ENCODE measurements around the gene GREB1. TPM values are rescaled to one million over a fixed set of nuclear protein-coding genes. Genes with fewer than 3 reads are reported as not detected.

The GREB1 gene
- total RNA-seq, 1 donor from 2014 or later: 0.23 TPM

GRCh38 chr2:11500702-11501303 is 33.0 kb upstream of the GREB1 start:
- H3K9me3 Mint-ChIP-seq: no peaks in the 10 kb centered on the region
- intact Hi-C loops (cut with micrococcal nuclease): no loop called here
- peaks cover 5% of the 10 kb centered on the region for H3K4me1 Mint-ChIP-seq (ENCODE audit: low read depth)
- no peak overlapping the region for H3K4me3 Mint-ChIP-seq (ENCODE audit: low read depth)
- H3K27ac Mint-ChIP-seq: no peak overlapping the region
- H3K27me3 Mint-ChIP-seq (ENCODE audit: low read depth): peaks cover 5% of the 10 kb centered on the region
- DNase-seq (ENCODE audit: low spot score): no peak
- H3K36me3 Mint-ChIP-seq (ENCODE audit: low read depth): no peaks in the 10 kb centered on the region

DNA sequence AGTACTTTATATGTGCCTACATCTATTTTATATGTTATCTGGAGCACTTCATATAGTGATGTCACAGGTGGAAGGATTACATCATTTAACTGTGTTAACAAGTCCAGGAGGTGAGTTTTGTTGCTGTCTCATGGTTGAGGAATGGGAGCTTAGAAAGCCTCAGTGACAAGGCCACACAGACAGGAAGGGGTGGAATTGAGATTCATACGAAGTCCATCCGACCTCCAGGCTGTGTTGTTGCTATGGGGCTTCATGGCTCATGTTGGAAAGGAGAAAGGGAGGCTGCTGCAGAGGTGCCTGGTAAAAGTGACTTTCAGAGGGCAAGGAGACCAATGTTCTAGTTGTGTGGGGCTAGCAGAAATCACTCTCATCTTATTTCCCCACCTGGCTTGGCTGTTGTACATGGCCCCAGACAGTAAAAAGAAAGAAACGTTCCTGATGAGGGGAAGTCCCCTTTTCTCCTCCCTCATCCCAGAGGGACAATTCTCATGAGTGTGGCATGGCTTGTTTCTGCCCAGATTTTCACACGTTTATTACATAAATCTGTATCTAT is 31.0 kb upstream of the GREB1 start:
- no peak overlapping the region for H3K4me3 Mint-ChIP-seq (ENCODE audit: low read depth)
- no peak overlapping the region for H3K27ac Mint-ChIP-seq
- H3K4me1 Mint-ChIP-seq (ENCODE audit: low read depth): peaks cover 5% of the 10 kb centered on the region
- no peak for DNase-seq (ENCODE audit: low spot score)
- no peaks in the 10 kb centered on the region for H3K36me3 Mint-ChIP-seq (ENCODE audit: low read depth)
- H3K27me3 Mint-ChIP-seq (ENCODE audit: low read depth): peaks cover 4% of the 10 kb centered on the region
- H3K9me3 Mint-ChIP-seq: no peaks in the 10 kb centered on the region
- intact Hi-C loops (cut with micrococcal nuclease): no loop called here

- no peak overlapping the region for H3K4me3 Mint-ChIP-seq (ENCODE audit: low read depth)
- H3K27ac Mint-ChIP-seq: no peak overlapping the region
- peaks cover 4% of the 10 kb centered on the region for H3K27me3 Mint-ChIP-seq (ENCODE audit: low read depth)
- intact Hi-C loops (cut with micrococcal nuclease): no loop called here
- no peaks in the 10 kb centered on the region for H3K9me3 Mint-ChIP-seq
- H3K4me1 Mint-ChIP-seq (ENCODE audit: low read depth): peaks cover 5% of the 10 kb centered on the region
- H3K36me3 Mint-ChIP-seq (ENCODE audit: low read depth): no peaks in the 10 kb centered on the region
- DNase-seq (ENCODE audit: low spot score): no peak
Measured at GRCh38 chr2:11503354-11503927, 30.4 kb upstream of the GREB1 start.

DNA sequence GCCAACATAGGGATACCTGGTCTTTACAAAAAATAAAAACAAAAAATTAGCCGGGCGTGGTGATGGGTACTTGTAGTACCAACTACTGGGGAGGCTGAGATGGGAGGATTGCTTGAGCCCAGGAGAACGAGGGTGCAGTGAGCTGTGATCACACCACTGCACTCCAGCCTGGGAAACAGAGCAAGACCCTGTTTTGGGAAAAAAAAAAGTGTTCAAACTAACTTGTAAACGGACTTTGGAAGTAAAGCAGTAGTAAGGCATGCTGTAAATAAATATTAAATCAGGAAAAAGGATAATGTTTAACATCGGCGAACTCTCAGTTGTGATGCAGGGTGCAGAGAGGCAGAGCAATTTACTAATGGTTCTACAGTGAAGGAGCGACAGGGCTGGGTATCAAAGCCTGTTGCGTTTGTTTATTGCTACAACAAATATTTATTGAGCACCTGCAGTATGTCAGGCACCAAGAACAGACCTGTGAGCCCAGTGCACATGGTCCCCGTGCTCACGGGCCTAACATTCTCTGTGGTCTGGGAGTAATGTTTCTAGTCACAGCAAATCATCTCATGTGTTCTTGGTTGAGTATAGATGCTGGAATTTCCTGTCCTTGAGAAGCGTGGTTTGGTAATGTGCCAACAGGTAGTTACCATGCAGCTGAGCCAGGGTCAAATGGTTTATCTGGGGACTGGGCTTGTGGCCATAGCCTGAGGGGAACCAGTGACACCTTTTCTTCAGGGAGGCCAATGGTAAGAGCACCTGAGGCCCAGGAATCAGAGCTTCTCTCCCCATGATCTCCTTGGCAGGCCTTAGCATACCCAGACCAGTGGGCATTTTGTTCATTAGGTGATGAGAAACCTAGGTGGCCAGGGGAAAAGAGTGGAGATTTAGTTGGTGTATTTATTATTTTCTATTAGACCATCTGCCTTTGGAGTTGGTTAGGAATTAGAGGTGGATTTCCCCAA is 27.9 kb upstream of the GREB1 start:
- DNase-seq (ENCODE audit: low spot score): no peak
- H3K36me3 Mint-ChIP-seq (ENCODE audit: low read depth): no peaks in the 10 kb centered on the region
- intact Hi-C loops (cut with micrococcal nuclease): no loop called here
- no peak overlapping the region for H3K27ac Mint-ChIP-seq
- H3K4me3 Mint-ChIP-seq (ENCODE audit: low read depth): no peak overlapping the region
- no peaks in the 10 kb centered on the region for H3K9me3 Mint-ChIP-seq
- no peaks in the 10 kb centered on the region for H3K4me1 Mint-ChIP-seq (ENCODE audit: low read depth)
- H3K27me3 Mint-ChIP-seq (ENCODE audit: low read depth): no peaks in the 10 kb centered on the region

DNA sequence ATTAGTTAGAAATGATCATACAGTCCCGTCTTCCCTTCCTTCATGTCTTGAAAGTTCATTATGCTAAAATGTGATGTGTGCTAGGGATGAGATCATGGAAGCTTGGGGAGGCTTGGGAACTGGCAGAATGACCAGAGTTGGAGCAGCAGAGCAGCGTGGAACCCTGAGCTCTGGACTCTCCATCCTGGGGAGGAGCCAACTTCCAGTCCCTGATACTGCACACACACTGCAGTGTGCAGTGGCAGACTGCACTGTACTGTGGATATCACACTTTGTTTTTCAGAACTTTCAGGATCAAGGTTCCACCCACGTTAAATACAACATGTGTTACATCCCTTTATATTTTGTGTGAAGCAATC is 27.3 kb upstream of the GREB1 start:
- no peak overlapping the region for H3K4me3 Mint-ChIP-seq (ENCODE audit: low read depth)

GRCh38 chr2:11507517-11507916 is 26.3 kb upstream of the GREB1 start:
- Mint-ChIP-seq H3K36me3 (ENCODE audit: low read depth) (no peaks in the 10 kb centered on the region), H3K9me3 (no peaks in the 10 kb centered on the region)
- intact Hi-C loops (cut with micrococcal nuclease): no loop called here

More for the DNA sequence above, 27.3 kb upstream of the GREB1 start:
- no peaks in the 10 kb centered on the region for H3K4me1 Mint-ChIP-seq (ENCODE audit: low read depth)
- intact Hi-C loops (cut with micrococcal nuclease): no loop called here
- H3K36me3 Mint-ChIP-seq (ENCODE audit: low read depth): no peaks in the 10 kb centered on the region
- no peaks in the 10 kb centered on the region for H3K9me3 Mint-ChIP-seq
- no peak overlapping the region for H3K27ac Mint-ChIP-seq
- H3K27me3 Mint-ChIP-seq (ENCODE audit: low read depth): no peaks in the 10 kb centered on the region
- DNase-seq (ENCODE audit: low spot score): no peak

DNA sequence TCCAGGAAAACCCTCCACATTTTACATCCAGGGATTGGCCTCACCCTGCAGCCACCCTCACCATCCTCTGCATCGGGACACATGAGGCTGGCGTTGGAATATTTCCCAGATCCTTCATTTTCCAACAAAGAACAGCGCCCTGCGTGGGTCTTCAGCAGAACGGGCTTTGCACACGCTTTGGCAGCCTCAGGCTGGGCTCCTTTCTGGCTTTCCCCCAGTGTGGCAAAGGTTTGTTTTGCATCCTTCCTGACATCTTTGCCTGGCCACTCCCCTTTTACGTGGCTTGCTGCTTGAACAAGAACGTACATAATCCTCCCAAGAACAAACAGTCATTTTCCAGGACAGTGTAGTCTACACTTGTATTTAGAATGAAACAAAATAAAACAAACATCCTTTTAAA is 25.6 kb upstream of the GREB1 start:
- DNase-seq (ENCODE audit: low spot score): no peak
- no peaks in the 10 kb centered on the region for H3K4me1 Mint-ChIP-seq (ENCODE audit: low read depth)
- H3K27me3 Mint-ChIP-seq (ENCODE audit: low read depth): no peaks in the 10 kb centered on the region
- H3K4me3 Mint-ChIP-seq (ENCODE audit: low read depth): no peak overlapping the region
- H3K27ac Mint-ChIP-seq: no peak overlapping the region
- H3K36me3 Mint-ChIP-seq (ENCODE audit: low read depth): no peaks in the 10 kb centered on the region
- no peaks in the 10 kb centered on the region for H3K9me3 Mint-ChIP-seq
- intact Hi-C loops (cut with micrococcal nuclease): no loop called here

More at GRCh38 chr2:11507517-11507916, 26.3 kb upstream of the GREB1 start:
- Mint-ChIP-seq H3K27me3 (ENCODE audit: low read depth) (no peaks in the 10 kb centered on the region), H3K4me1 (ENCODE audit: low read depth) (no peaks in the 10 kb centered on the region), H3K27ac (no peak overlapping the region), H3K4me3 (ENCODE audit: low read depth) (no peak overlapping the region)
- DNase-seq (ENCODE audit: low spot score): no peak

DNA sequence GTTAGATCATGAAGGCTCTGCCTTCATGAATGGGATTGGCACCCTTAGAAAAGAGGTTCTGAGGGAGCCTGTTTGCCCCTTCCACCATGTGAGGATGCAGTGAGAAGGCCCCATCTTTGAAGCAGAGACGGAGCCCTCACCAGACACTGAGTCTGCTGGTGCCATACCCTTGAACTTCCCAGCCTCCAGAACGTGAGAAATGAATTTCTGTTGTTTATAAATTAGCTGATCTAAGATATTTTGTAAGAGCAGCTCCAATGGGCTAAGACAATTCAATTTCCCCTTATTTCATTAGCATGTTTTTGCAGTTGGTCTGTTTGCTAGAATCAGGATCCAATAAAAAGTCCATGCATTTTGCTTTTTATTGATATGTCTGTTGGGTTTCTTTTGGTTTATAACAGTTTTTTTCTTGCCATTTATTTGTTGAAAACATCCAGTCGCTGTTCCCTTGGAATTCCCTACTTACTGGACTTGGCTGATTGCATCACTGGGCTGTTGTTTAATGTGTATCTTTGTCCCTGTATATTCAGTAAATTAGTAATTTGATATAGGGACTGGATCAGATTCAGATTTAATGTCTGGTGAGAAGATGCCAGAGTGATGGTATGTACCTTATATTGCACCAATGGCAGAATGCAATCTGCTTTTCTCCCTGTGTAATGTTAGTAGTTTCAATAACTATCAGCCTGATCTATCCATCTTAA is 24.0 kb upstream of the GREB1 start:
- Mint-ChIP-seq H3K27ac (no peak overlapping the region), H3K9me3 (no peaks in the 10 kb centered on the region), H3K4me3 (ENCODE audit: low read depth) (no peak overlapping the region), H3K36me3 (ENCODE audit: low read depth) (no peaks in the 10 kb centered on the region), H3K27me3 (ENCODE audit: low read depth) (peaks cover 3% of the 10 kb centered on the region), H3K4me1 (ENCODE audit: low read depth) (no peaks in the 10 kb centered on the region)
- intact Hi-C loops (cut with micrococcal nuclease): no loop called here
- no peak for DNase-seq (ENCODE audit: low spot score)

DNA sequence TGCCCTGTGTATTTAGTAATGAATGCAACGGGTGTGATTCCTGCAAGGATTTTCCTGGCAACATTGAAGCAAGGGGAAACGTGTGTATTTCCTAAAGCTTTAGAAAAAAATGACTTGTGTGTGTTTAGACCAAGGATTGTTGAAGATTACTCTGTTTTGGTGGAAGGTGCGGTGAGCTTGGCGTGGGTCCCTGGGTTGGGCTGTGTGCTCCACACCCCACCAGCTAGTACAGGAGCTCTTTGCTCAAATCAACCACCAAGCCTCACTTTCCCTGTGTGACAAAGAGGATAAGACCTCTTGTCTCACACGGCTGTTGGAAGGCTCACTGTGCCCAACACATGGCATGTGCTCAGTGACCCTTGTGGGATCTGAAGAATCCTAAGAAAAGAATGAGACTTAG is 21.4 kb upstream of the GREB1 start:
- Mint-ChIP-seq H3K4me1 (ENCODE audit: low read depth) (no peaks in the 10 kb centered on the region), H3K36me3 (ENCODE audit: low read depth) (no peaks in the 10 kb centered on the region), H3K27ac (no peak overlapping the region), H3K27me3 (ENCODE audit: low read depth) (peaks cover 3% of the 10 kb centered on the region), H3K4me3 (ENCODE audit: low read depth) (no peak overlapping the region), H3K9me3 (no peaks in the 10 kb centered on the region)
- intact Hi-C loops (cut with micrococcal nuclease): no loop called here
- DNase-seq (ENCODE audit: low spot score): no peak

DNA sequence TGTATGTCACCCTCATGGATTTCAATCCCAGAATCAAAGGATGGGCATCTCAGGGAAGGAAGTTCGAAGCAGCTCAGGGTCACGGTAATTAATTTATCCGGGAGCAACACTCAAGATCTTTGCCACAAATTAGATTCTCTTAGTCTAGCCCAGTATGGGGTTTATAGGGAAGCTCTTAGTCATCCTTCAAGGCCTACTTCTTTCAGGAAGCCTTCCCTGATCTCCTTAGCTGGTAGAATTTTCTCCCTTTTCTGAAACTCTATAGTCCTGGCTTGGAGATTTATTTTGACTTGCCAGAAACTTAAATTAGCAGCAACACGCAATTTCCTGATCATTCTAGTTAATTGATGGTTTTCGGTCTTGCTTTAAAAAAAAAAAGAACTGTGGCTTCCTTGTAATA is 20.5 kb upstream of the GREB1 start:
- no peak overlapping the region for H3K4me3 Mint-ChIP-seq (ENCODE audit: low read depth)
- DNase-seq (ENCODE audit: low spot score): no peak
- H3K4me1 Mint-ChIP-seq (ENCODE audit: low read depth): no peaks in the 10 kb centered on the region
- intact Hi-C loops (cut with micrococcal nuclease): no loop called here
- no peaks in the 10 kb centered on the region for H3K36me3 Mint-ChIP-seq (ENCODE audit: low read depth)
- H3K9me3 Mint-ChIP-seq: no peaks in the 10 kb centered on the region
- no peak overlapping the region for H3K27ac Mint-ChIP-seq
- peaks cover 3% of the 10 kb centered on the region for H3K27me3 Mint-ChIP-seq (ENCODE audit: low read depth)

DNA sequence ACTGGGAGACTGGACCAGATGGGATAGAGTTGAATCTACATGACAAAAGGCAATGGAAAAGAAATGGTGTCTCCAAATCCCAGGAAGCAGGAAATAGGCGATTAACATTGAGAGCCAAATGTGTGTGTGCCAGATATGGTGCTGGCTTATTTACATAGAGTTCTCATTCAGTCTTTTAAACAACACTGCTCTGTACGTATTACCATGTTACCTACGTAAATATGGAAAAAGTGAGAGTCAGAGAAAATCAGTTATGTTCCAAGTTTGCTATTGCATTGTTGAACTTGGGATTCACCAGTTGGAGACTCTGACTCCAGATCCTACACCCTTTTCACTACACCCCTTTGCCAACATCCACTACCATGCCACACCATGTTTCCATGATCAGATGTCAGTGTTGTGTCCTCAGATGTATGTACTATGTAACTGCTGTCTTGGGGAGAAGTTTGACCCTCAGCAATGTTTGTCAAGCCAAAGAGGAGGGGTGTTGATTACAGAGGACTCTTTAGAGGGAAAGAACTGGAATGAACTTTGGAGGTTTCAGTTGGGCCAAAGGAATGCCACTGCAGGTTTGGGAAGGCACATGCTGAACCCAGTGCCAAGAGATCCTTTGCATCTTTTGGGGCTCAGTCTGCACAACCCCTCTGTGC is 19.6 kb upstream of the GREB1 start:
- Mint-ChIP-seq H3K9me3 (no peaks in the 10 kb centered on the region), H3K27ac (no peak overlapping the region), H3K27me3 (ENCODE audit: low read depth) (peaks cover 3% of the 10 kb centered on the region), H3K4me3 (ENCODE audit: low read depth) (no peak overlapping the region), H3K4me1 (ENCODE audit: low read depth) (no peaks in the 10 kb centered on the region), H3K36me3 (ENCODE audit: low read depth) (no peaks in the 10 kb centered on the region)
- intact Hi-C loops (cut with micrococcal nuclease): no loop called here
- no peak for DNase-seq (ENCODE audit: low spot score)

DNA sequence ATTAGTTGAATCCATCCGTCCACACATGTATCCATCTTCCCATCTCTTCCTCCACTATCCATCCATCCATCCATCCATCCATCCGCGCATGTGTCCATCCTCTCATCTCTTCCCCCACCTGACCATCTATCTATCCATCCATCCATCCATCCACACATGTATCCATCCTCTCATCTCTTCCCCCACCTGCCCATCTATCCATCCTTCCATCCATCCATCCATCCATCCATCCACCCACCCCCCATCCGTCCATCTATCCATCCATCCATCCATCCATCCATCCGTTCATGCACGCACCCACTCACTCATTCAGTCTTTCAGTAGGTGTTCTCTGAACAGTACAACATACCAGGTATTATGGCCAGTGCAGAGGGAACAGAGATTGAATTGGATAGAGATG is 18.9 kb upstream of the GREB1 start:
- no peak for DNase-seq (ENCODE audit: low spot score)
- intact Hi-C loops (cut with micrococcal nuclease): no loop called here
- no peaks in the 10 kb centered on the region for H3K36me3 Mint-ChIP-seq (ENCODE audit: low read depth)
- H3K27ac Mint-ChIP-seq: no peak overlapping the region
- no peaks in the 10 kb centered on the region for H3K9me3 Mint-ChIP-seq
- peaks cover 3% of the 10 kb centered on the region for H3K27me3 Mint-ChIP-seq (ENCODE audit: low read depth)
- H3K4me1 Mint-ChIP-seq (ENCODE audit: low read depth): no peaks in the 10 kb centered on the region
- H3K4me3 Mint-ChIP-seq (ENCODE audit: low read depth): no peak overlapping the region
